ENCODE data around the gene IQGAP2.
"Not testable (repeated sequence)": the region's sequence is repeated elsewhere in the genome, so short reads cannot be mapped to it uniquely, and the experiment has no call there.

The IQGAP2 gene

DNA sequence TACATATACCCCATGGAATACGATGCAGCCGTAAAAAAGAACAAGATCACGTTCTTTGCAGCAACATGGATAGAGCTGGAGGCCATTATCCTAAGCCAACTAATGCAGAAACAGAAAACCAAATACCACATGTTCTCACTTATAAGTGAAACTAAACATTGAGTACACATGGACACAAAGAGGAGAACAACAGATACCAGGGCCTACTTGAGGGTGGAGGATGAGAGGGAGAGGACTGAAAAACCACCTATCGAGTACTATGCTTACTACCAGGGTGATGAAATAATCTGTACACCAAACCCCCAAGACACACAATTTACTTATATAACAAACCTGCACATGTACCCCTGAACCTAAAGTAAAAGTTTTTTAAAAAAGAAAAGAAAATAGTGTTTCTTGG is 338.4 kb downstream of the IQGAP2 start:
- DNase-seq (ENCODE audit: low read depth in 2 of 2): not testable (repeated sequence)

DNA sequence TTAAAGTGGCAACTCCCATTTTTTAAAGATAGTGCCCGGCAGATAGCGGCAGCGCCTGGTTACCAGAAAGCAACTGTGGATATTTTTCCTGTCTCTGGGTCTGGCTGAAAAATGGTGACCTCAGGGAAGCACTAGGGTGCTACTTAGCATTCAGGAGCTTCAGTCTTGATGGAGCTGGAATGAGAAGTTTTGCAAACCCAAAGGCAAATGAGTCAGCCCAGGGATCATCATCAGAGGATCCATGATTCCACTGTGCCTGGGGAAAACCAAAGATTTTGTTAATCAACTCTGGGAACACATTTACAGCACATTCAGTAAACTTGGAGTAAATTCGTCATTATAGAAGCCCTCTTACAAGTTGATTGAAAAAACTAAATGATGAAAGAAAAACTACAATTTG is 339.5 kb downstream of the IQGAP2 start:
- no peak for DNase-seq (ENCODE audit: low read depth in 2 of 2)

DNA sequence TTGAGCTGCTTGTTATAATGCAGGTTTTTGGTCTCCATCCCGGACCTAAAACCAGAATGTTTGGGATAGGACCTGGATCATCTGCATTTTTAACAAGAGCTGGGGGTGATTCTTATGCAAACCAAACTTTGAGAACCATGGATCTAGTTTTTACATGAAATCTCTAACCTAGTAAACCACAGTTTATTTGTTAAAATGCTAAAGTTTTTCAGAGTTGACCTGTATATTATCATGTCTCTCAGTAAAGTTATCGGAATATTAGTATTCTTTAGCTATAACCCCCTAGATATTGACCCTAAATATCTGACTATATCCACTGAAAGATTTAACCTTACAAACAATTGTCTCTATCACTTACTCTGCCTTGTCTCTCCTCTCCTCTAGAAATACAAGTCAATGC is 341.5 kb downstream of the IQGAP2 start:
- DNase-seq (ENCODE audit: low read depth in 2 of 2): no peak

DNA sequence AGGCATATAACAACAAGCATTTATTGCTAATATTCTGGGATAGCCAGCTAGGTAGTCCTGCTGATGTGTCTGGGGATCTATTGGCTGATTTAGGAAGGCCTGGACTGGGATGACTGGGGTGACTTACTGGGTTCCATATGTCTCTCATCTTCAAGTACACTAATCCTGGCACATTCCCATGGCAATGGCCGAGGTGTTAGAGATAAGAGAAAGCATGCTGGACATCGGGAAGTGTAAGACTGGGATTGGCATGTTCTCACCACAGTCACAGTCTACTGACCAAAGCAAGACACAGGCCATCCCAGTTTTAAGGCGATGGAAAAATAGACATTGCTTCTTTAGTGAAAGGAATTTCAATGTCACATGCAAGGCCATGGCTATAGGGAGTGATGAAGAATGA is 342.6 kb downstream of the IQGAP2 start:
- no peak for DNase-seq (ENCODE audit: low read depth in 2 of 2)

DNA sequence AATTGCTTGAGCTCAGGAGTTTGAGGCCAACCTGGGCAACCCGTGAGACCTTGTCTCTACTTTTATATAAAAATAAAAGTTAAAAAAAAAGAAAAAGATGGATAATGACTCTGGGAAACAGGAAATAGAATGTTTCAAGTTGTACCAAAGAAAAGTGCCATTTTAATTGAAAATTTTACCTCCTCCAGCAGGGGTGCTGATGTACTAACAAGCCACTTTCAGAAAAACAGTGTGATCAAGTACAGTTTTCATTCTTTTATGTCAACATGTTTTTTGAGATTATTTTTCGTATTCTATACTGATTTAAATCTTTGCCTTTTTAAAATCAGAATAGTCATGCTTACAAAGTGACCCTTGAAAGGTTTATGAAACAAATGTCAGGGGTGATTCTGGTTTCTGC is 343.6 kb downstream of the IQGAP2 start:
- DNase-seq (ENCODE audit: low read depth in 2 of 2): no peak

DNA sequence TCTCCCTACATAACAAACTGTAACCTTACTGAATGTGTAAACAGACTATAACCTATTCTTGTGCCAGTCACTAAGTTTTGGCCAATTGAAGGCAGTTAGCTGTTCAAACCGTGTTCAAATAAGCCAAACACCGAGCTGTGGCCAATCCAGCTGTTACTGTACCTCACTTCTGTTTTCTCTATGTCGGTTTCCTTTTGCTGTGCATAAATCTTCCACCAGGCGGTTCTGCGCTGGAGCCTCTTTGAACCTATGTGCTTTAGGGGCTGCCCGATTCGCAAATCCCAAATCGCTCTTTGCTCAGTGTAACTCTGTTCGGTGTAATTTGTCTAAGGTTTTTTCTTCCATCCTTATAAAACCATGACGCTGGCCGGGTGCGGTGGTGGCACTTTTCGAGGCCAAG is 344.6 kb downstream of the IQGAP2 start:
- DNase-seq (ENCODE audit: low read depth in 2 of 2): no peak

DNA sequence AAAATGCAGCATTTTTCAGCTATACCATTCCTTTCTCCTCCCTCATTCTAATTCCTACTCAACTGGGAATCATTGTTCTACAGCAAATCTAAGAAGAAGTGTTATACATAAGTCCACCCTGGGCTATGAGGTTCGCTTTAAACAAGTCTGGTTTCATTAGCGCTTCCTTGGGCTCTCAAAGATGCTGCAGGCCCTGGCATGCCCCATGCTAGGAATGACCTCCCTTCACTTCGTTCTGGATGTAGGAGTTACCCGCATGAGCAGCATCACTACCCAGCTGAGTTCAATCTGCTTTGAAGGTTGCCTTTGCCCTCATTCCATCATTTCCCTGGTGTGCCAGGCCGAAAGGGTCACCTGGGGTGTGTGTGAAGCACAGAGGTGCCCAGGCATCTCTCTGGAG is 348.2 kb downstream of the IQGAP2 start:
- DNase-seq (ENCODE audit: low read depth in 2 of 2): no peak

DNA sequence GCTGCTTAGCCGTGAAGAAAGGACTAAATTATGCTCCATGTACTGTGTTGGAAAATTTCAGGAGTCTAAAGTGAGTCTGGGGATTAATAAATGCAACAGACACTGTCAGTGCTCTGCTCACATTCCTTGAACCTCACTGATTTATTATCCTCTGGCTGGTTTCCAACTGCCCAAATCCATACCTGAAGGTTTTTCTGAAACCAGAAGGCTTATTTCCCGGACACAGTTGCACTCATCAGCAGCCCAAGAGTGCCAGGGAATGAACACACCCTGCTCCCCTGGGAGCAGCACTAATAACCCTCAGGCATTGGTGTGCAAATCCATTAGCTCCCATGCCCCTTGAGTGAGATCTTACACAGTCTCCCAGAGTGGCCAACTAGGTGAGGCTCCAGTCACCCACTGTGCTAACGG is 351.6 kb downstream of the IQGAP2 start:
- no peak for DNase-seq (ENCODE audit: low read depth in 2 of 2)

DNA sequence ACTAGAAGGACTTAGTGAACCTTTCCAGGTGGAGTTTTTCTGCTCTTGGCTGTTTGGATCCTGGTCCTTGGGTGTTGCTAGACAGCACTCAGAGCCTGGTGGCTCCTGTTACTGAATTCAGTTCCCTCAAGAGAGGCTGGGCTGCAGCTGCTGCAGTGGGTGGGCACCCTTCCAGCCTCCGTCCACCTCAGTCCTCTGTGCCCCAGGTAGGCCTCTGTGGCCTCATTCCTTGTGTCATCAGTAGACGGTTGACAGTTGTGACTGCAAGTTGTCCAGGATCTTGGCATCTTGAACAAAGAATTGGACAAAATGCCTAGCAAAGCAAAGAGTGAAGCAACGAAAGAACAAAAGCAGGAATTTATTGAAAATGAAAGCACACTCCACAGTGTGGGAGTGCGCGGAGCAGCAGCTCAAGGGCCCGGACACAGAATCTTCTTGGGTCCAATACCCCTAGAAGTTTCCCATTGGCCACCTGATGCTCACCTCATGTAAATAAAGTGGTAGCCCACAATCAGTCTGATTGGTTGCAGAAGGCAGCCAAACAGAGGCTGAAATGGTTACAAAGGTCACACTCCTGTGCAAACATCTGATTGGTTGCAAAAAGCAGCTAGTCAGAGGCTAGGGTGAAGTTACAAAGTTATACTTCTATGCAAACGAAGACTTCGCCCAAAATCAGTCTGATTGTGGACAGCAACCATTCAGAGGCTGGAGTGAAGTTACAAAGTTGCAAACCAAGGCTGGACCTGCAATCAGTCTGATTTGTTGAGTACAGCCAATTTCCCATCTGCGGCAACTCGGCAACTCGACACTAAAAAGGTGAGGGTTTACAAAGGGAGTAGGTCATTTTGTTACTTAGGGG is 352.9 kb downstream of the IQGAP2 start:
- no peak for DNase-seq (ENCODE audit: low read depth in 2 of 2)

DNA sequence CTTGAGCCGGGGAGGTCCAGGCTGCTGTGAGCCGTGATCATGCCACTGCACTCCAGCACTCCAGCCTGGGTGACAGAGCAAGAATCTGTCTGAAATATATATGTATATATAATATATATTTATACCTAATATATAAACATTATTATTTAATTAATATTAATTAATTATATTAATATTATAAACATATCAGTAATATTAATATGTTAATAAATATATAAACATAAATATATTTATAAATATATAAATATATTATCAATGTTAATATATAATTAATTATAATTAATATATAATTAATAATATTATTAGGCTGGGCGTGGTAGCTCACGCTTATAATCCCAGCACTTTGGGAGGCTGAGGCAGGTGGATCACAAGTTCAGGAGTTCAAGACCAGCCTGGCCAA is 354.0 kb downstream of the IQGAP2 start:
- DNase-seq (ENCODE audit: low read depth in 2 of 2): no peak

All from stimulated activated CD4-positive, alpha-beta T cell treated with anti-CD3 and anti-CD28 coated beads, Interleukin-1b, Interleukin-23, amount 100 ng/mL, for 4 hours (primary cell).